Measurements from ENCODE around the gene KITLG. TPM values are rescaled to one million over a fixed set of nuclear protein-coding genes. Genes with fewer than 3 reads are reported as not detected.

Gene KITLG
- total and polyA plus RNA-seq, 2 donors (not counting 1 experiment from before 2014, with no cell fraction given), result not detected

DNA sequence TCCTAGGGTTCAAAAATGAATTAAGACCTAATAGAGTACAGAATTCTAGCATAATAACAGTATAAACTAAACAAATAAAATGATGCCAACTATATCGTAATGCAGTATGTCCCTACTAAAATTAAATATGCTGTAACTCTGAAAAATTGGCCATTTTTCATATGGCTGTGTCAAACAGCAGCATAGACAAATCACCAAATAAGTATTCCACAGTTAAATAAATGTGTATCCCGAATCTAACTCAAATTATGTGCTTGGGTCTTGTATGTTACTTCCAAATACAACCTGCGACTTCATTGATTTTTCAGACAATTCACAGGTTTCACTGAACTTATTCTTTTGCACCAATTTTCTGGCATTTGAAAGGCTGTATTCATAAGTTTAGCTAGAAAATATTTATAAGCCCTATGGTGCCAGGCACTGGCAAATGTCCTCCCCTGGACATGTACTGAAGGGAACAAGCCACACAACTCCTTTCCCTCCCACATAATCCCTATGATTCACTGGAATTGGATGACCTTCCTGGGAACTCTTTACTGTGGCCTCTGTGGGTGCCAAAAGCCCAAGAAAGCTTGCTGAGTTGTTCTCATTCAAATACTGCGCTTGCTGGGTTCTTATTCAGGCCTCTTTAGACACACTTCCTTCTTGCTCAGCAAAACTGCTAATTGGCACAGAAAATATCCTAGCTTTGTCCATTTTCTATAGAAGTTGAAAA lies 108.8 kb downstream of the KITLG start:
- Histone ChIP-seq H3K4me1 (ENCODE audit: control insufficient read depth in 2 of 2, insufficient read depth in 2 of 2, low read length in 2 of 2) (no peaks in the 10 kb centered on the region), H3K9ac (ENCODE audit: low read length) (no peak overlapping the region), H3K4me2 (replicated peaks; ENCODE audit: low read depth, low read length, poor library complexity, severe bottlenecking) (no peak overlapping the region), H2AFZ (ENCODE audit: insufficient read depth, low read depth, low read length, poor library complexity, severe bottlenecking) (no peak overlapping the region), H3K9me3 (ENCODE audit: control extremely low read depth in 1 of 3, control insufficient read depth in 2 of 3, insufficient read depth in 1 of 3, low read length in 2 of 3) (peaks cover 0 to 1% (median 0%) of the 10 kb centered on the region in 3 donors), H3K27me3 (replicated peaks in 1 of 4; ENCODE audit: control extremely low read depth in 1 of 4, control insufficient read depth in 3 of 4, insufficient read depth in 4 of 4, low read length in 3 of 4) (no peaks in the 10 kb centered on the region), H3K79me2 (ENCODE audit: control insufficient read depth, insufficient read depth, low read length) (no peaks in the 10 kb centered on the region), H3K36me3 (replicated peaks in 1 of 2; ENCODE audit: control extremely low read depth in 1 of 2, control insufficient read depth in 1 of 2, extremely low read depth in 1 of 2, insufficient read depth in 2 of 2, low read length in 1 of 2) (no peaks in the 10 kb centered on the region), H3K27ac (ENCODE audit: low read length in 2 of 2) (no peak overlapping the region), H4K20me1 (ENCODE audit: control insufficient read depth, insufficient read depth, low read length, poor library complexity, severe bottlenecking) (no peaks in the 10 kb centered on the region), H3K4me3 (ENCODE audit: control extremely low read depth in 1 of 5, extremely low read depth in 1 of 5, insufficient read depth in 1 of 5, low read depth in 2 of 5, low read length in 4 of 5) (no peak overlapping the region)
- H3K27me3 Mint-ChIP-seq, result no peaks in the 10 kb centered on the region
- H3K4me3 Mint-ChIP-seq, result no peak overlapping the region
- TF ChIP-seq, protein P1, sequence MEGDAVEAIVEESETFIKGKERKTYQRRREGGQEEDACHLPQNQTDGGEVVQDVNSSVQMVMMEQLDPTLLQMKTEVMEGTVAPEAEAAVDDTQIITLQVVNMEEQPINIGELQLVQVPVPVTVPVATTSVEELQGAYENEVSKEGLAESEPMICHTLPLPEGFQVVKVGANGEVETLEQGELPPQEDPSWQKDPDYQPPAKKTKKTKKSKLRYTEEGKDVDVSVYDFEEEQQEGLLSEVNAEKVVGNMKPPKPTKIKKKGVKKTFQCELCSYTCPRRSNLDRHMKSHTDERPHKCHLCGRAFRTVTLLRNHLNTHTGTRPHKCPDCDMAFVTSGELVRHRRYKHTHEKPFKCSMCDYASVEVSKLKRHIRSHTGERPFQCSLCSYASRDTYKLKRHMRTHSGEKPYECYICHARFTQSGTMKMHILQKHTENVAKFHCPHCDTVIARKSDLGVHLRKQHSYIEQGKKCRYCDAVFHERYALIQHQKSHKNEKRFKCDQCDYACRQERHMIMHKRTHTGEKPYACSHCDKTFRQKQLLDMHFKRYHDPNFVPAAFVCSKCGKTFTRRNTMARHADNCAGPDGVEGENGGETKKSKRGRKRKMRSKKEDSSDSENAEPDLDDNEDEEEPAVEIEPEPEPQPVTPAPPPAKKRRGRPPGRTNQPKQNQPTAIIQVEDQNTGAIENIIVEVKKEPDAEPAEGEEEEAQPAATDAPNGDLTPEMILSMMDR (IDR thresholded peaks at IDR 0.05), result no peak
- TF ChIP-seq EZH2 (IDR thresholded peaks at IDR 0.05; ENCODE audit: borderline replicate concordance, insufficient read depth, low read depth, low read length, poor library complexity, severe bottlenecking), result no peak
- 80% methylated on average over 1 of the region's 4 CpGs for whole genome bisulfite sequencing (ENCODE audit: insufficient coverage)
- no peaks in the 10 kb centered on the region for H3K4me1 Mint-ChIP-seq
- H3K27ac Mint-ChIP-seq, result no peak overlapping the region
- ChIA-PET POLR2A (no interaction called here), CTCF (no interaction called here)
- ATAC-seq (ENCODE audit: low read depth), result no peak
- no peak for DNase-seq
- H3K9me3 Mint-ChIP-seq (ENCODE audit: insufficient read depth), result peaks cover 2% of the 10 kb centered on the region
- intact Hi-C loops (cut with micrococcal nuclease), result no loop called here

DNA sequence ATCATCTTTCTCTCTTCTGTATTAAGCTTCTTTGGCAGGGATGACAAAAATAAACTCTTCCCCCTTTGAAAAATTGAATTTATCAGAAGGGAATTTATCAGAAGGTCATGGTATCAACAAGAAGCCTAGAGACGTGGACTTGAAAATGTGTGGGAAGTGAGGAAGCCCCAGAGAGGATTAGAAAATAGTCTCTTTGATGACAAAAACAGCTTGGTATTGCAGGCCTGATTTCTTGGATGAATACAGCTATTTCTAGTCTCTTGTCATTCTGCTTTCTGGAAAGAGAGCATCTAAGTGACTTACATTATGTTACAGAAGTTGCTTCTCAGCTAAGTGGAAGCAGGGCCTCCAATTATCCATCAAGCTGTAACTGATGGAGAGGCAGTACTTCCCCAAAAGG lies 111.1 kb downstream of the KITLG start:
- H3K4me1 Mint-ChIP-seq, result no peaks in the 10 kb centered on the region
- H3K9me3 ChIP-seq (ENCODE audit: control extremely low read depth in 1 of 3, control insufficient read depth in 2 of 3, insufficient read depth in 1 of 3, low read length in 2 of 3), result no peaks in the 10 kb centered on the region
- ATAC-seq (ENCODE audit: low read depth), result no peak
- no peak overlapping the region for H3K27ac ChIP-seq (ENCODE audit: low read length in 2 of 2)
- no peak overlapping the region for H2AFZ ChIP-seq (ENCODE audit: insufficient read depth, low read depth, low read length, poor library complexity, severe bottlenecking)
- no peak overlapping the region for H3K4me2 ChIP-seq (replicated peaks; ENCODE audit: low read depth, low read length, poor library complexity, severe bottlenecking)
- ChIA-PET CTCF (no interaction called here), POLR2A (no interaction called here)
- no peak overlapping the region for H3K4me3 ChIP-seq (ENCODE audit: control extremely low read depth in 1 of 5, extremely low read depth in 1 of 5, insufficient read depth in 1 of 5, low read depth in 2 of 5, low read length in 4 of 5)
- no peaks in the 10 kb centered on the region for H3K4me1 ChIP-seq (ENCODE audit: control insufficient read depth in 2 of 2, insufficient read depth in 2 of 2, low read length in 2 of 2)
- no peak for DNase-seq
- H3K36me3 ChIP-seq (replicated peaks in 1 of 2; ENCODE audit: control extremely low read depth in 1 of 2, control insufficient read depth in 1 of 2, extremely low read depth in 1 of 2, insufficient read depth in 2 of 2, low read length in 1 of 2), result no peaks in the 10 kb centered on the region
- H3K27ac Mint-ChIP-seq, result no peak overlapping the region
- H4K20me1 ChIP-seq (ENCODE audit: control insufficient read depth, insufficient read depth, low read length, poor library complexity, severe bottlenecking), result no peaks in the 10 kb centered on the region
- 100% methylated on average over 1 of the region's 1 CpG for WGBS (ENCODE audit: insufficient coverage)
- H3K9ac ChIP-seq (ENCODE audit: low read length), result no peak overlapping the region
- no peaks in the 10 kb centered on the region for H3K27me3 ChIP-seq (replicated peaks in 1 of 4; ENCODE audit: control extremely low read depth in 1 of 4, control insufficient read depth in 3 of 4, insufficient read depth in 4 of 4, low read length in 3 of 4)
- H3K27me3 Mint-ChIP-seq, result no peaks in the 10 kb centered on the region
- no peaks in the 10 kb centered on the region for H3K79me2 ChIP-seq (ENCODE audit: control insufficient read depth, insufficient read depth, low read length)
- H3K4me3 Mint-ChIP-seq, result no peak overlapping the region
- H3K9me3 Mint-ChIP-seq (ENCODE audit: insufficient read depth), result no peaks in the 10 kb centered on the region
- intact Hi-C loops (cut with micrococcal nuclease), result no loop called here
- no peak for TF ChIP-seq EZH2 (IDR thresholded peaks at IDR 0.05; ENCODE audit: borderline replicate concordance, insufficient read depth, low read depth, low read length, poor library complexity, severe bottlenecking)
- TF ChIP-seq, protein P1 (IDR thresholded peaks at IDR 0.05), result no peak
